ENCODE measurements around the gene DUOX2. TPM values are rescaled to one million over a fixed set of nuclear protein-coding genes. Genes with fewer than 3 reads are reported as not detected.
A peak's percentile ranks its signal among the peaks of the same experiment; 100 is the strongest.
"Not testable (repeated sequence)": the region's sequence is repeated elsewhere in the genome, so short reads cannot be mapped to it uniquely, and the experiment has no call there.

The DUOX2 gene
- total RNA-seq, 1 donor from 2014 or later: 1.2 TPM

GRCh38 chr15:45138814-45139765 lies 25.1 kb upstream of the DUOX2 start:
- no peak for DNase-seq (ENCODE audit: low spot score)

DNA sequence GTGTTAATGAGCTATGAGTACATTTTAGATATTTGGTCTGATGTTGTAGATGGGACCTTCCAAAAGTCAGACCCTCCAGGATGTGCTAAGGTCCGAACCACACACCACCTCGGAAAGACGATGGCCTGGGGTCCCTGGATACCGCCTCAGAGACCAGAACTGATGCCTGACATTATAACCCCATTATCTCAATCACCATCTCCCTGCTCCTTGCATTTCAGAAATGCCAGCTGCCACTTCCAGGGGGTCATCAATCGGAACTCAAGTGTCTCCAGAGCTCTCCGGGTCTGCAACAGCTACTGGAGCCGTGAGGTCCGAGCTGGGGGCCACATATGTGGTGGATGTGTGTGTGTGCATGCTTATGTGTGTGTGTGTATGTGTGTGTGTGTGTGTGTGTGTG lies 23.7 kb upstream of the DUOX2 start:
- no peak for DNase-seq (ENCODE audit: low spot score)

- DNase-seq (ENCODE audit: low spot score): no peak
Observed at GRCh38 chr15:45136378-45136764, 22.4 kb upstream of the DUOX2 start.

- not testable (repeated sequence) for DNase-seq (ENCODE audit: low spot score)
Observed at GRCh38 chr15:45135705-45136377, 21.9 kb upstream of the DUOX2 start.

DNA sequence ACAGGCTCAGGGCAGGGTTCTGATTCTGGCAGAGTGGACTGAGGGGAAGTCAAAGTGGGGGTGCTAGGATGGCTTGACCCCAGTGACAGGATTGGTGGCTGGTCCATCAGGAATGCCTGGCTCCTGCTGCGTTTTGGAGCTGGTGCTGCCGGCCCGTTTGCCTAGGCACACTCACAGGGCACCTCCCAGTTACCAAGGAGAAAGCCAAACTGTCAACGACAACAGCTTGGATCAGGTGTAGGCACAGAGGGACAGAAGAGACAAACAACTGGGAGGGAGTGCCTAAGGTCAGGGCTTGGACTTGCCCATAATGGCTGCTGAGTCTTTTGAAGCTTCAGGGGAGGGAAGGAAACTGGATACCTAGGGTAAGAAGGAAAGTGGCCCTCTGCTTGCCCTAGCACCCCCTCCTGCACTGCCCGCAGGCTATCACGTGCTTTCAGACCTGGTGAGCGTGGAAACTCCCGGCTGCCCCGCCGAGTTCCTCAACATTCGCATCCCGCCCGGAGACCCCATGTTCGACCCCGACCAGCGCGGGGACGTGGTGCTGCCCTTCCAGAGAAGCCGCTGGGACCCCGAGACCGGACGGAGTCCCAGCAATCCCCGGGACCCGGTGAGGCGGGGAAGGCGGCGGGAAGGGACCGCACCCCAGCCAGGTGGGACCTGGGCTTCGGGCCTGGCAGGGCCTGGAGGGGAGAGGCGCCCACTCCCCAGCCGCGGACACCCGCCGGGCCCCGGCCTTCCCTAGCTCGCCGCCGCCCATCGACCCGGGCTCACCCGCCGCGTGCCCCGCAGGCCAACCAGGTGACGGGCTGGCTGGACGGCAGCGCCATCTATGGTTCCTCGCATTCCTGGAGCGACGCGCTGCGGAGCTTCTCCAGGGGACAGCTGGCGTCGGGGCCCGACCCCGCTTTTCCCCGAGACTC lies 21.0 kb upstream of the DUOX2 start:
- no peak for DNase-seq (ENCODE audit: low spot score)

- no peak for DNase-seq (ENCODE audit: low spot score)
Observed at GRCh38 chr15:45134046-45134445, 20.1 kb upstream of the DUOX2 start.

GRCh38 chr15:45133561-45133920 lies 19.6 kb upstream of the DUOX2 start:
- DNase-seq (ENCODE audit: low spot score): no peak

GRCh38 chr15:45132844-45133560 lies 19.0 kb upstream of the DUOX2 start:
- DNase-seq (ENCODE audit: low spot score): no peak

DNA sequence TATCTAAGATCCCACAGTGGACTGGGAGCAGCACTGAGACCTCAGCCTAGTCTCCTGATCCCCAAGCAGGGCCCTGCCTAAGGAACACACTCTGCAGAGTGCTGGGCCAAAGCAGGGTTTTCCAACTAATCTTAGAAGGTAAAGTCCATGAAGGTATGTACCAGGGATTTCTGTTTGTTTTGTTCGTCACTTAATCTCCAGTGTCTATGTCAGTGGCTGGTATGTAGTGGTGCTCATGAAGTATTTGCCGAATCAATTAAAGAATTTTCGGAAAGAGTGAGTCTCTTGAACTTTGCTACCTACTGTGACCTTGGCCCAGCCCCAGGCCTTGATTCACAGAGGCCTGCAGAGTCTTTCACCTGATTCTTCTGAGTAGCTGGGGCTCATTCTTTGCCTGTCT lies 17.5 kb upstream of the DUOX2 start:
- DNase-seq (ENCODE audit: low spot score): no peak

- DNase-seq (ENCODE audit: low spot score): no peak
Observed at GRCh38 chr15:45130291-45131000, 16.5 kb upstream of the DUOX2 start.

DNA sequence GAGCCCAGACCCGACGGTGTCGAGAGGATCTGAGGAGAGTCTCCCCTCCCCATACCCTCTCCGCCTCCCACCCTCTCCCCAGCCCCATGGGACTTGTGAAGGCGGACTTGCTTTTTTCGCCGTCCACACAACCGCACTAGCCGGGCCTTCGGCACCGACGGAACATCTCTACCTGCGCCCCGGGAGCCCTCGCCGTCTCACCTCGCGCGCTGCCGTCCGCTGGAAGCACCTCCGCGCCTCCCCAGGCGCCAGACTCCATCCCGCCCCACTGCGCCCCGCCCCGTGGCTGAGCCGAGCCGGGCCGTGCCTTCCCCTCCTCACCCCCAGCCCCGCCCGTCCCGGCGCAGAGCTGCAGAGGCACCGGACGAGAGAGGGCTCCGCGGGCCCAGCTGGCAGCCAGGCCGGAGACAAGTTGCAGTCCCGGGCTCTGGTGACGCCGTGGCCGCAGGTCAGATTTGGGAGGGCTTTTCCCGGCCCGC lies 15.7 kb upstream of the DUOX2 start, which contains the start of the genes DUOX1 and DUOXA1:
DUOX1 (plus strand) TSS at position 344 of the 479 bp plus-strand sequence. CDS start 1,973 bp downstream, outside the sequence.
DUOXA1 (minus strand) TSS at position 229 of the 479 bp plus-strand sequence. CDS start 6,865 bp downstream, outside the sequence.
- DNase-seq (ENCODE audit: low spot score): peak; percentile 59

DNA sequence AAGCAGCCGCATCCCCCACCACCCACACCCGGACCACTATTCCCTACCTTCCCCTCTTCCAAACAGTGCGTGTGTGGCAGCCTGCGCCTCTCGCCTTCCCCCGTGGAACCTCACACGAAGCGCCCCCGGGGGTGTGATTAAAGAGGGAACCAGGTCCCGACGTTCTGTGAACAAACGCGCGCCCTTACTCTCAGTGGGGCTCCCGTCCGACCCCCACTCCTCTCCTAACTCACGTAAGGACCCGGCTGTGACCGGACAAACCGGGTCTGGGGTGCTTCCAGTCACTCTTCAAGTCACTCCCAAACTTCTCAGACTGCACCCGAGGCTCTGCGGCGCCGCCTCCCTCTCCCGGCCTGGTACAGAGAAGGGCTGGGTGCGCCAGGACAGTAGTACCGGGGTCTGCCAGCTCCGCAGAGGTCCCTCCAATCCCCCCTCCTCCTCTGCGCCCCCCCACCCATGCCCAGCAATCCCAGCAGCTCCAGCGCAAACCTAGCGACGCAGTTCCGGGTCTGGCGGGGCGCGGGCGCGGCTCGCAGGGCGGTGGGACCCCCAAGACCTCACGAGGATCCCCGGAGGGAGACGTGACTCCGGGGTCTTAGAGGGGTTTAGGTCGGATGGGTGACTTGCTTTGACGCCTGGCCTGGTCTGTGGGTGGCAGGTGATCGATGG lies 15.1 kb upstream of the DUOX2 start:
- DNase-seq (ENCODE audit: low spot score): peak; percentile 11

DNA sequence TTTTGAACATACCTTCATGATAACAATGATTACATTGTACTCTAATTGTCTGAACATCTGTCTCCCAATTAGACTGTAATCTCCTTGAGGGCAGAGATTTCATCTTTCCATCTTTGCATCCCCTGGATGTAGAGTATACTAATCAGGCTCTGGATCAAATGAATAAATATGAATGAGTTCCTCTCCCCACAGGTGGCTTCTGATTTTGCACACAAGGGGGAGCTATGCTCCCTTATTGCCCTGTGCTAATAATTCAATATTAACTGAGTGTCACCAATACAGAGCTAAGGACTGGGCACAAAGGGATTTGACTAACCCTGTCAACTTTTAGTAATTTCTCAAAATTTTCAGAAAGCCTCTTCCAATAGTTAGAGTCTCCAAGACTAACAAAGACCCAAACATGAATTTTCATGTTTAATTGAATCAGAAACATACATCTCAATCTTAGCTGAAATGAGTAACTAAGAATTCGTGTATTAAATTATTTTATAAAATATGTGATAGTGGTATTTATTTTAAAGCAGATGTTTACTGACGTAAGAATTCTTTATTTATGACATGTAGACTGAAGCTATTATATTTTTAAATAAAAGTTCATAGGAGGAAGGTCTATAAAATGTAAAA lies 12.7 kb upstream of the DUOX2 start:
- DNase-seq (ENCODE audit: low spot score): no peak

DNA sequence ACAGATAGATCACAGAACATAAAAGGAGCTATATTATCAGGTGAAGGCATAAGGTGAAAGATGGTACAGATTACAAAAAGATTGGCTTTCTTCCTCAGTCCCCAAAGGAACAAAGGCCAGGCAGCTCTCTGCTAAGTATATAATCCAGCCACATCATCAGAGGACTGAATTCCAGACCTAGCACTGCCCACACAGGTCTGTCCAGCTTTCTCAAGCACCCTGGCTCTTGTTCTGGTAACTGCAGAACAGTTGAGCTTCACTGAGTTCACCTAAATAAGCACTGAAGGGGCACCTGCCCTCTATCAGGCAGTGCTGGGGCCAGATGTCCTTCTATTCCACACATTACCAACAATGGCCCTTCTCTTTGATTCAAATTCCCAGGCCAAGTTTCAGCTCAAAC lies 9.4 kb upstream of the DUOX2 start:
- no peak for DNase-seq (ENCODE audit: low spot score)

DNA sequence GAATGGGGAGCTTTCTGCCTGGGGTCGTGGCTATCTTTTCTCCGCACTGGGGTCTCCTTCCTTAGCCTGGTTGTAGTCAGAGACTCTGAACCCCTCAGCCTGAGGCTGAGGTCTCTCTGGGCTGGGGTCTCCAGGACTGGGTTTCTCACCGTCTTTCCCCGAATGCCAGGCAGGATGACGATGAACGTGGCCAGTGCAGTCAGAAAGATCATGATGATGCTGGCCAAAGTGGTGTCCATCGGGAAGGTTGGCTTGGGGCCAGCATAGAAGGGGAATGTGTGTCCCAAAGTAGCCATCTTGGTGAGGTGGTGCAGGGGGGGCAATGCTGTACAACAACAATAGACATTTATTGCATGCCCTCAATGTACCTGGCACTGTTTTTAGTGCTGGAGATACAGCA lies 8.7 kb upstream of the DUOX2 start:
- DNase-seq (ENCODE audit: low spot score): no peak

DNA sequence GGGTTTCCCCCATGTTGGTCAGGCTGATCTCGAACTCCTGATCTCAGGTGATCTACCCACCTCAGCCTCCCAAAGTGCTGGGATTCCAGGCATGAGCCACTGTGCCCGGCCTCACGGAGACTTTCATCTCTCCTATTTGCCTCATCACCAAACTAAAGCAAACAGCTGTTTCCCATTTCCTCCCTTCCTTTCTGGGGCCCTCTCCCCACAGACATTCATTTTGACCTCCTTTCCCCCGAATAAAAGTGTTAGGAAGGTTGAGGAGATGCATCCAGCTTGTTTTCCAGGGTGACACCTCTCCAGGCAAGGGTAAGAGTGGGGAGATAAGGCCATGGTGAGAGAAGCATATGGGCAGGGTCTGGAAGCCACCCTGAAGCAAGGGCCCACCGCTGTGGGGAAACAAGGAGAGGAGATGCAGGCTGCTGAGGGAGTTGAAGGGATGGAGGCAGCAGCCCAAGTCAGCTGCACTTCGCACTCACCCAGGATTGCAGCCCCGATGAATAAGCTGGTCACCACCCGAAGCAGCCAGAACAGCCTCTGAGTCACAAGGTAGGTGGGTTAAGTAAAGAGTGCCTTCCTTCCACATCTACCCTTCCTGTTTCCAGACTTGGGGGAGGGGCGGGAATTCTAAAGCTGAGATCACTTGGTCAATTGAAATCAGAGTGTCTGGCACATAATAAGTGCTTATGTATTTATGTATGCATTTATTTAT lies 7.9 kb upstream of the DUOX2 start:
- peak; percentile 47 for DNase-seq (ENCODE audit: low spot score)

GRCh38 chr15:45121020-45121419 lies 7.0 kb upstream of the DUOX2 start:
- DNase-seq (ENCODE audit: low spot score): no peak

Data from umbilical cord (tissue), 2 donors.